Mononuclear cell (primary cell): ENCODE data around the gene ENTHD1. TPM values are rescaled to one million over a fixed set of nuclear protein-coding genes. Genes with fewer than 3 reads are reported as not detected.
"Not testable (repeated sequence)": the region's sequence is repeated elsewhere in the genome, so short reads cannot be mapped to it uniquely, and the experiment has no call there.

Experiments
- H3K27me3 ChIP-seq: 2 replicates; pipeline ENCODE4 v1.6.0; 2011; ENCODE audit warnings: low read length, control low read depth; ENCODE audit not compliant: insufficient read depth
- H3K4me1 ChIP-seq: 2 replicates; pipeline ENCODE4 v1.5.1; 2011; ENCODE audit warnings: mild to moderate bottlenecking, low read length, control low read depth; ENCODE audit not compliant: insufficient read depth
- H3K4me3 ChIP-seq: 2 replicates; pipeline ENCODE4 v1.5.1; 2011; ENCODE audit warnings: mild to moderate bottlenecking, low read length, moderate library complexity
- H3K9me3 ChIP-seq: 2 replicates; pipeline ENCODE4 v1.5.1; 2011; ENCODE audit warnings: low read depth, mild to moderate bottlenecking, control low read depth, low read length
- total RNA-seq: library from RNA; depleted of rRNA; stranded (reverse); fragments of >200 nt; gene quantifications from one replicate; pipeline ENCODE4 v1.2.3, GENCODE V29; 2012

Gene ENTHD1
- total RNA-seq, 1 donor, result 0.10 TPM

GRCh38 chr22:39896313-39896996 is 2.9 kb upstream of the ENTHD1 start:
- peaks cover 49% of the 10 kb centered on the region for H3K4me1 ChIP-seq
- H3K4me3 ChIP-seq, result no peak overlapping the region
- H3K27me3 ChIP-seq, result no peaks in the 10 kb centered on the region
- no peaks in the 10 kb centered on the region for H3K9me3 ChIP-seq

GRCh38 chr22:39895682-39896081 is 2.1 kb upstream of the ENTHD1 start:
- H3K4me3 ChIP-seq, result no peak overlapping the region
- no peaks in the 10 kb centered on the region for H3K9me3 ChIP-seq
- H3K4me1 ChIP-seq, result peaks cover 42% of the 10 kb centered on the region
- no peaks in the 10 kb centered on the region for H3K27me3 ChIP-seq

- Histone ChIP-seq H3K4me3 (no peak overlapping the region), H3K27me3 (no peaks in the 10 kb centered on the region), H3K9me3 (no peaks in the 10 kb centered on the region), H3K4me1 (peaks cover 31% of the 10 kb centered on the region)
These were observed 1.1 kb upstream of the ENTHD1 start for GRCh38 chr22:39894554-39895092.

GRCh38 chr22:39889924-39890323 is 3.6 kb downstream of the ENTHD1 start:
- not testable (repeated sequence) for H3K4me1 ChIP-seq, H3K9me3 ChIP-seq, H3K4me3 ChIP-seq, H3K27me3 ChIP-seq

GRCh38 chr22:39883057-39883456 is 10.5 kb downstream of the ENTHD1 start:
- Histone ChIP-seq H3K4me1 (peaks cover under 1% of the 10 kb centered on the region), H3K27me3 (no peaks in the 10 kb centered on the region), H3K4me3 (no peak overlapping the region), H3K9me3 (no peaks in the 10 kb centered on the region)

GRCh38 chr22:39880722-39881121 is 12.8 kb downstream of the ENTHD1 start:
- Histone ChIP-seq H3K4me3 (no peak overlapping the region), H3K9me3 (no peaks in the 10 kb centered on the region), H3K27me3 (no peaks in the 10 kb centered on the region), H3K4me1 (peaks cover 14% of the 10 kb centered on the region)

- Histone ChIP-seq H3K27me3 (no peaks in the 10 kb centered on the region), H3K4me3 (no peak overlapping the region), H3K4me1 (peaks cover 14% of the 10 kb centered on the region), H3K9me3 (no peaks in the 10 kb centered on the region)
These were observed 16.3 kb downstream of the ENTHD1 start for GRCh38 chr22:39877079-39877845.

GRCh38 chr22:39875176-39875885 is 18.2 kb downstream of the ENTHD1 start:
- H3K4me1 ChIP-seq, result peaks cover 14% of the 10 kb centered on the region
- not testable (repeated sequence) for H3K4me3 ChIP-seq, H3K27me3 ChIP-seq, H3K9me3 ChIP-seq

- Histone ChIP-seq H3K4me1 (peaks cover 14% of the 10 kb centered on the region), H3K4me3 (no peak overlapping the region), H3K9me3 (no peaks in the 10 kb centered on the region), H3K27me3 (no peaks in the 10 kb centered on the region)
These were observed 19.6 kb downstream of the ENTHD1 start for GRCh38 chr22:39873965-39874364.

GRCh38 chr22:39872548-39872947 is 21.0 kb downstream of the ENTHD1 start:
- no peaks in the 10 kb centered on the region for H3K9me3 ChIP-seq
- H3K27me3 ChIP-seq, result no peaks in the 10 kb centered on the region
- no peak overlapping the region for H3K4me3 ChIP-seq
- H3K4me1 ChIP-seq, result peaks cover 19% of the 10 kb centered on the region

GRCh38 chr22:39871008-39871798 is 22.4 kb downstream of the ENTHD1 start:
- no peaks in the 10 kb centered on the region for H3K27me3 ChIP-seq
- H3K9me3 ChIP-seq, result no peaks in the 10 kb centered on the region
- peaks cover 11% of the 10 kb centered on the region for H3K4me1 ChIP-seq
- no peak overlapping the region for H3K4me3 ChIP-seq

- H3K27me3 ChIP-seq, H3K4me3 ChIP-seq, H3K9me3 ChIP-seq: not testable (repeated sequence)
- peaks cover 11% of the 10 kb centered on the region for H3K4me1 ChIP-seq
These were observed 23.8 kb downstream of the ENTHD1 start for GRCh38 chr22:39869797-39870196.

- H3K4me1 ChIP-seq, result peaks cover 11% of the 10 kb centered on the region
- no peaks in the 10 kb centered on the region for H3K9me3 ChIP-seq
- no peak overlapping the region for H3K4me3 ChIP-seq
- H3K27me3 ChIP-seq, result no peaks in the 10 kb centered on the region
These were observed 24.8 kb downstream of the ENTHD1 start for GRCh38 chr22:39868741-39869140.

GRCh38 chr22:39859903-39860588 is 33.5 kb downstream of the ENTHD1 start:
- peaks cover 6% of the 10 kb centered on the region for H3K4me1 ChIP-seq
- H3K4me3 ChIP-seq, result no peak overlapping the region

More at GRCh38 chr22:39859903-39860588, 33.5 kb downstream of the ENTHD1 start:
- H3K27me3 ChIP-seq, result no peaks in the 10 kb centered on the region
- H3K9me3 ChIP-seq, result no peaks in the 10 kb centered on the region
